ENCODE data around the gene DAND5. TPM values are rescaled to one million over a fixed set of nuclear protein-coding genes. Genes with fewer than 3 reads are reported as not detected.

Gene DAND5
- total and polyA plus RNA-seq, 2 of the 13 experiments (the other 11 are each of a cell fraction or from before 2014, with no cell fraction given): 0.04 TPM; not detected in 1

DNA sequence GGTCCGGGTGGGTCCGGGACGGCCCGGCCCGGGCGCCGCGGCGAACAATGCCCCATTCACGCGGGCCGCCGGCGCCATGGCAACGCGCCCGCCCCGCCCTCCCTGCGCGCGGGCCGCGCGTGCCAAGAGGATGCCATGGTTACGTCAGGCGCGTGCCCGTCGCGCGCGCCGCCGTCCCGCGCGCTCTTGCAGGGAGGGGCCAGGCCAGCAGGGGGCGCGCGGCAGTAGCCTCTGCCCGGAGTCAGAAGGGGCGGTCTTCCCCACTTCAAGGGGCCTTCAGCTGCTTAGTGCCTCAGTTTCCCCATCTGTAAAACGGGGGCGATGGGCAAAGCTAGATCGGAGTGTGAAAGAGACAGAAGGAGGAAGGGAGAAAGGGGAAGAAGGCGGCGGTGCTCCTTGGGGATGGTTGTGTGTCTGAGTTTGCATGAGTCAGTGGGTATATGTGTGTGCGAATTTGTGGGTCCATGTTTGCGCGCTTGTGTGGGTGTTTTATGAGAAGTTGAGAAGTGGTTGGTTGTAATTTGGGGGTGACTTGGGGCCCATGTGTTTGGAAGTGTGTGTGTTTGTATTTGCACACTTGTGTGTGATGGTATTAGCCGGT lies 14.3 kb downstream of the DAND5 start (continued):
- TF ChIP-seq JUNB (CRISPR knock-in tag; IDR thresholded peaks at IDR 0.05; ENCODE audit: borderline replicate concordance): peak; percentile 58; the same call in 1 of the 2 replicates
- 0 out of 2 replicates have a peak, but pooled peaks have one; percentile 63 for TF ChIP-seq HOXA9 (CRISPR knock-in tag; IDR thresholded peaks at IDR 0.05; ENCODE audit: borderline replicate concordance)
- peak; percentile 77 for TF ChIP-seq SAP130 (CRISPR knock-in tag; IDR thresholded peaks at IDR 0.05; ENCODE audit: low read depth)
- no peak for TF ChIP-seq ZNF569 (CRISPR knock-in tag; IDR thresholded peaks at IDR 0.05; ENCODE audit: borderline replicate concordance)
- TF ChIP-seq MED1 (CRISPR knock-in tag; IDR thresholded peaks at IDR 0.05): 0 out of 2 replicates have a peak, but pooled peaks have one; percentile 35
- TF ChIP-seq, protein P1, sequence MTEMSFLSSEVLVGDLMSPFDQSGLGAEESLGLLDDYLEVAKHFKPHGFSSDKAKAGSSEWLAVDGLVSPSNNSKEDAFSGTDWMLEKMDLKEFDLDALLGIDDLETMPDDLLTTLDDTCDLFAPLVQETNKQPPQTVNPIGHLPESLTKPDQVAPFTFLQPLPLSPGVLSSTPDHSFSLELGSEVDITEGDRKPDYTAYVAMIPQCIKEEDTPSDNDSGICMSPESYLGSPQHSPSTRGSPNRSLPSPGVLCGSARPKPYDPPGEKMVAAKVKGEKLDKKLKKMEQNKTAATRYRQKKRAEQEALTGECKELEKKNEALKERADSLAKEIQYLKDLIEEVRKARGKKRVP (CRISPR knock-in tag; IDR thresholded peaks at IDR 0.05): peak in 1 of 2 experiments; percentile 96; a peak in 2 of 4 replicates
- TF ChIP-seq HDAC2 (CRISPR knock-in tag; IDR thresholded peaks at IDR 0.05): 0 out of 2 replicates have a peak, but pooled peaks have one; percentile 27
- peak; percentile 84 for TF ChIP-seq RFX1 (IDR thresholded peaks at IDR 0.05)
- TF ChIP-seq, protein P2, sequence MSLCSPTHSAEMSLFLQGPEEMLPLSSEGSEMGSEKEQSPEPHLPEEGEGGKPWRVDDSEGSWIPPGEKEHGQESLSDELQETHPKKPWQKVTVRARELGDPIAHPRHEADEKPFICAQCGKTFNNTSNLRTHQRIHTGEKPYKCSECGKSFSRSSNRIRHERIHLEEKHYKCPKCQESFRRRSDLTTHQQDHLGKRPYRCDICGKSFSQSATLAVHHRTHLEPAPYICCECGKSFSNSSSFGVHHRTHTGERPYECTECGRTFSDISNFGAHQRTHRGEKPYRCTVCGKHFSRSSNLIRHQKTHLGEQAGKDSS (CRISPR knock-in tag; IDR thresholded peaks at IDR 0.05; ENCODE audit: borderline replicate concordance, low read depth): peak; percentile 81; the same call in 1 of the 2 replicates
- peak; percentile 58 for TF ChIP-seq THAP11 (CRISPR knock-in tag; IDR thresholded peaks at IDR 0.05)
- TF ChIP-seq NCOA2 (CRISPR knock-in tag; IDR thresholded peaks at IDR 0.05): peak; percentile 21; the same call in 1 of the 2 replicates
- TF ChIP-seq KMT2B (CRISPR knock-in tag; IDR thresholded peaks at IDR 0.05): 0 out of 2 replicates have a peak, but pooled peaks have one; percentile 12
- TF ChIP-seq NR2C2 (CRISPR knock-in tag; IDR thresholded peaks at IDR 0.05; ENCODE audit: borderline replicate concordance): peak; percentile 31; the same call in 1 of the 2 replicates
- 0 out of 2 replicates have a peak, but pooled peaks have one; percentile 34 for TF ChIP-seq KDM3A (CRISPR knock-in tag; IDR thresholded peaks at IDR 0.05; ENCODE audit: low read depth)
- 0 out of 2 replicates have a peak, but pooled peaks have one; percentile 24 for TF ChIP-seq ATF7-NPFF (CRISPR knock-in tag; IDR thresholded peaks at IDR 0.05; ENCODE audit: low read depth)
- peak; percentile 86 for TF ChIP-seq ZNF629 (CRISPR knock-in tag; conservative IDR thresholded peaks at IDR 0.05)
- TF ChIP-seq, protein P3, sequence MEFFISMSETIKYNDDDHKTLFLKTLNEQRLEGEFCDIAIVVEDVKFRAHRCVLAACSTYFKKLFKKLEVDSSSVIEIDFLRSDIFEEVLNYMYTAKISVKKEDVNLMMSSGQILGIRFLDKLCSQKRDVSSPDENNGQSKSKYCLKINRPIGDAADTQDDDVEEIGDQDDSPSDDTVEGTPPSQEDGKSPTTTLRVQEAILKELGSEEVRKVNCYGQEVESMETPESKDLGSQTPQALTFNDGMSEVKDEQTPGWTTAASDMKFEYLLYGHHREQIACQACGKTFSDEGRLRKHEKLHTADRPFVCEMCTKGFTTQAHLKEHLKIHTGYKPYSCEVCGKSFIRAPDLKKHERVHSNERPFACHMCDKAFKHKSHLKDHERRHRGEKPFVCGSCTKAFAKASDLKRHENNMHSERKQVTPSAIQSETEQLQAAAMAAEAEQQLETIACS (CRISPR knock-in tag; IDR thresholded peaks at IDR 0.05): peak; percentile 99
- no peak for TF ChIP-seq ZNF232 (CRISPR knock-in tag; IDR thresholded peaks at IDR 0.05; ENCODE audit: borderline replicate concordance)
- 0 out of 2 replicates have a peak, but pooled peaks have one; percentile 20 for TF ChIP-seq RARA (CRISPR knock-in tag; IDR thresholded peaks at IDR 0.05)
- TF ChIP-seq, protein P4, sequence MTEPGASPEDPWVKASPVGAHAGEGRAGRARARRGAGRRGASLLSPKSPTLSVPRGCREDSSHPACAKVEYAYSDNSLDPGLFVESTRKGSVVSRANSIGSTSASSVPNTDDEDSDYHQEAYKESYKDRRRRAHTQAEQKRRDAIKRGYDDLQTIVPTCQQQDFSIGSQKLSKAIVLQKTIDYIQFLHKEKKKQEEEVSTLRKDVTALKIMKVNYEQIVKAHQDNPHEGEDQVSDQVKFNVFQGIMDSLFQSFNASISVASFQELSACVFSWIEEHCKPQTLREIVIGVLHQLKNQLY (CRISPR knock-in tag; IDR thresholded peaks at IDR 0.05): peak; percentile 33; the same call in 1 of the 2 replicates
- peak; percentile 79; the same call in 1 of the 2 replicates for TF ChIP-seq ZNF788 (CRISPR knock-in tag; IDR thresholded peaks at IDR 0.05; ENCODE audit: borderline replicate concordance)
- TF ChIP-seq YEATS2 (CRISPR knock-in tag; IDR thresholded peaks at IDR 0.05; ENCODE audit: borderline replicate concordance): no peak
- peak; percentile 23; the same call in 1 of the 2 replicates for TF ChIP-seq ZFX (CRISPR knock-in tag; IDR thresholded peaks at IDR 0.05; ENCODE audit: low read depth)
- TF ChIP-seq, protein P5, sequence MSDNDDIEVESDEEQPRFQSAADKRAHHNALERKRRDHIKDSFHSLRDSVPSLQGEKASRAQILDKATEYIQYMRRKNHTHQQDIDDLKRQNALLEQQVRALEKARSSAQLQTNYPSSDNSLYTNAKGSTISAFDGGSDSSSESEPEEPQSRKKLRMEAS (IDR thresholded peaks at IDR 0.05): peak; percentile 63
- TF ChIP-seq, protein P6, sequence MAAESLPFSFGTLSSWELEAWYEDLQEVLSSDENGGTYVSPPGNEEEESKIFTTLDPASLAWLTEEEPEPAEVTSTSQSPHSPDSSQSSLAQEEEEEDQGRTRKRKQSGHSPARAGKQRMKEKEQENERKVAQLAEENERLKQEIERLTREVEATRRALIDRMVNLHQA (CRISPR knock-in tag; IDR thresholded peaks at IDR 0.05): no peak
- TF ChIP-seq SPEN (CRISPR knock-in tag; IDR thresholded peaks at IDR 0.05; ENCODE audit: low read depth): peak; percentile 37; the same call in 1 of the 2 replicates

Measured in HepG2 (cell line).